MM.1S (cell line): ENCODE results near the gene PRMT1.

Experiments used
- DNase-seq: peaks from one replicate; pipeline ENCODE4 v3.0.0-alpha.2; 2015
- H2AFZ ChIP-seq: fragments of 300-600 bp; sonication (generic); 2 replicates; pipeline ENCODE4 v1.6.0; 2016; ENCODE audit warnings: antibody characterized with exemption, low read length
- H3F3A ChIP-seq: fragments of 300-600 bp; sonication (generic); 2 replicates; pipeline ENCODE4 v1.6.1; 2016; ENCODE audit warnings: mild to moderate bottlenecking, antibody characterized with exemption, low read length, moderate library complexity, mixed read lengths; ENCODE audit not compliant: insufficient read depth
- H3K27ac ChIP-seq: fragments of 300-600 bp; sonication (generic); 2 replicates; pipeline ENCODE4 v1.5.1; 2016; ENCODE audit warnings: mild to moderate bottlenecking, low read length
- H3K27me3 ChIP-seq: fragments of 300-600 bp; sonication (generic); replicated peaks from 2 replicates; pipeline ENCODE4 v1.6.0; 2016; ENCODE audit warnings: low read length; ENCODE audit not compliant: insufficient read depth
- H3K36me3 ChIP-seq: fragments of 300-600 bp; sonication (generic); replicated peaks from 2 replicates; pipeline ENCODE4 v1.6.1; 2016; ENCODE audit warnings: mild to moderate bottlenecking, low read length, mixed read lengths; ENCODE audit not compliant: insufficient read depth
- H3K4me1 ChIP-seq: fragments of 300-600 bp; sonication (generic); 2 replicates; pipeline ENCODE4 v1.6.1; 2016; ENCODE audit warnings: low read length, mixed read lengths
- H3K4me2 ChIP-seq: fragments of 300-600 bp; sonication (generic); 2 replicates; pipeline ENCODE4 v1.6.0; 2016; ENCODE audit warnings: low read depth, low read length
- H3K4me3 ChIP-seq: fragments of 300-600 bp; sonication (generic); 2 replicates; pipeline ENCODE4 v1.5.1; 2016; ENCODE audit warnings: low read length, mixed read lengths
- H3K79me2 ChIP-seq: fragments of 300-600 bp; sonication (generic); 2 replicates; pipeline ENCODE4 v1.6.1; 2016; ENCODE audit warnings: mixed run types, low read length, mixed read lengths
- H3K9ac ChIP-seq: fragments of 300-600 bp; sonication (generic); 2 replicates; pipeline ENCODE4 v1.6.1; 2016; ENCODE audit warnings: low read length, mixed read lengths
- H3K9me2 ChIP-seq: fragments of 300-600 bp; sonication (generic); replicated peaks from 2 replicates; pipeline ENCODE4 v1.6.1; 2016; ENCODE audit warnings: mild to moderate bottlenecking, low read length, mixed read lengths; ENCODE audit not compliant: insufficient read depth
- H3K9me3 ChIP-seq: fragments of 300-600 bp; sonication (generic); replicated peaks from 2 replicates; pipeline ENCODE4 v1.6.1; 2016; ENCODE audit warnings: mild to moderate bottlenecking, low read length, mixed read lengths; ENCODE audit not compliant: insufficient read depth
- H4K20me1 ChIP-seq: fragments of 300-600 bp; sonication (generic); 2 replicates; pipeline ENCODE4 v1.6.1; 2016; ENCODE audit warnings: mild to moderate bottlenecking, low read length, moderate library complexity, mixed read lengths; ENCODE audit not compliant: insufficient read depth
- CTCF ChIP-seq: fragments of 300-600 bp; sonication (generic); IDR thresholded peaks from 2 replicates; pipeline ENCODE4 v1.5.1; 2016; ENCODE audit warnings: antibody characterized with exemption, low read length, mixed read lengths
- EZH2 ChIP-seq: fragments of 300-600 bp; sonication (generic); optimal IDR thresholded peaks from 2 replicates; pipeline ENCODE3; 2017; ENCODE audit warnings: low read depth, mild to moderate bottlenecking, antibody characterized with exemption, low read length, mixed read lengths
- EZH2phosphoT487 ChIP-seq: fragments of 300-600 bp; sonication (generic); IDR thresholded peaks from 2 replicates; pipeline ENCODE4 v1.6.1; 2018; ENCODE audit warnings: antibody characterized with exemption, low read length

PRMT1 gene

GRCh38 chr19:49643466-49643865, 33.6 kb upstream of the PRMT1 start:
- Histone ChIP-seq H3K4me3 (no peak overlapping the region), H3K79me2 (peaks cover 53% of the 10 kb centered on the region), H3K9ac (peak overlapping the region; percentile 90; the same call in 1 of the 2 replicates)

GRCh38 chr19:49645592-49645991, 31.5 kb upstream of the PRMT1 start:
- Histone ChIP-seq H3K9me3 (no peaks in the 10 kb centered on the region), H3K27ac (no peak overlapping the region), H3K79me2 (peaks cover 70% of the 10 kb centered on the region)

More at GRCh38 chr19:49643466-49643865, 33.6 kb upstream of the PRMT1 start:
- H3K27me3 ChIP-seq: 0 out of 2 replicates have a peak, but pooled peaks cover 4% of the 10 kb centered on the region
- no peak overlapping the region for H3K27ac ChIP-seq
- no peak overlapping the region for H2AFZ ChIP-seq
- peak overlapping the region; percentile 82; the same call in 1 of the 2 replicates for H3K4me2 ChIP-seq
- H3K36me3 ChIP-seq: no peaks in the 10 kb centered on the region
- H3F3A ChIP-seq: peaks cover 11% of the 10 kb centered on the region
- H3K9me3 ChIP-seq: no peaks in the 10 kb centered on the region
- no peaks in the 10 kb centered on the region for H3K9me2 ChIP-seq
- peaks cover 8% of the 10 kb centered on the region for H3K4me1 ChIP-seq
- TF ChIP-seq CTCF (no peak), EZH2phosphoT487 (no peak), EZH2 (no peak)
- no peak for DNase-seq
- H4K20me1 ChIP-seq: no peaks in the 10 kb centered on the region

GRCh38 chr19:49645995-49646394, 31.1 kb upstream of the PRMT1 start:
- Histone ChIP-seq H2AFZ (no peak overlapping the region), H4K20me1 (no peaks in the 10 kb centered on the region), H3K9me3 (no peaks in the 10 kb centered on the region), H3K4me2 (no peak overlapping the region), H3F3A (peaks cover 5% of the 10 kb centered on the region), H3K27me3 (no peaks in the 10 kb centered on the region), H3K4me1 (peaks cover 8% of the 10 kb centered on the region), H3K36me3 (no peaks in the 10 kb centered on the region), H3K9me2 (no peaks in the 10 kb centered on the region), H3K9ac (no peak overlapping the region), H3K4me3 (no peak overlapping the region), H3K79me2 (peaks cover 71% of the 10 kb centered on the region), H3K27ac (no peak overlapping the region)
- no peak for DNase-seq
- TF ChIP-seq EZH2phosphoT487: no peak
- TF ChIP-seq CTCF: no peak
- no peak for TF ChIP-seq EZH2

More at GRCh38 chr19:49645592-49645991, 31.5 kb upstream of the PRMT1 start:
- Histone ChIP-seq H3K4me2 (no peak overlapping the region), H3K36me3 (no peaks in the 10 kb centered on the region), H3K9ac (no peak overlapping the region), H4K20me1 (no peaks in the 10 kb centered on the region), H2AFZ (no peak overlapping the region), H3K4me1 (peaks cover 8% of the 10 kb centered on the region), H3K4me3 (no peak overlapping the region), H3F3A (peaks cover 9% of the 10 kb centered on the region), H3K9me2 (no peaks in the 10 kb centered on the region), H3K27me3 (no peaks in the 10 kb centered on the region)
- TF ChIP-seq EZH2phosphoT487: no peak
- no peak for TF ChIP-seq CTCF
- no peak for TF ChIP-seq EZH2
- no peak for DNase-seq
